Osteoblast (primary cell): ENCODE measurements around the gene DMD. TPM values are rescaled to one million over a fixed set of nuclear protein-coding genes. Genes with fewer than 3 reads are reported as not detected.
A peak's percentile ranks its signal among the peaks of the same experiment; 100 is the strongest.

Experiments
- DNase-seq: peaks from one replicate; pipeline ENCODE4 v3.0.0; 2011; ENCODE audit warnings: low spot score, mixed read lengths; ENCODE audit not compliant: insufficient read length; ENCODE audit errors: missing footprints
- H2AFZ ChIP-seq: 2 replicates; pipeline ENCODE4 v1.6.0; 2011; ENCODE audit warnings: mild to moderate bottlenecking, low read length
- H3K27ac ChIP-seq: 2 replicates; pipeline ENCODE4 v1.5.1; 2011; ENCODE audit warnings: mild to moderate bottlenecking, low read depth, low read length, moderate library complexity
- H3K27me3 ChIP-seq: 2 replicates; pipeline ENCODE4 v1.6.0; 2012; ENCODE audit warnings: mild to moderate bottlenecking, control low read depth, inconsistent platforms, low read length, moderate library complexity; ENCODE audit not compliant: insufficient read depth
- H3K36me3 ChIP-seq: 2 replicates; pipeline ENCODE4 v1.5.1; 2011; ENCODE audit warnings: mild to moderate bottlenecking, low read length, control low read depth, moderate library complexity; ENCODE audit not compliant: insufficient read depth
- H3K4me1 ChIP-seq: 2 replicates; pipeline ENCODE4 v1.5.1; 2011; ENCODE audit warnings: mild to moderate bottlenecking, low read length, control low read depth, moderate library complexity; ENCODE audit not compliant: insufficient read depth
- H3K4me2 ChIP-seq: 2 replicates; pipeline ENCODE4 v1.6.0; 2011; ENCODE audit warnings: mild to moderate bottlenecking, low read length; ENCODE audit not compliant: insufficient read depth
- H3K4me3 ChIP-seq: fragments of 200-600 bp; sonication (generic); 3 replicates; pipeline ENCODE4 v1.5.1; 2012; ENCODE audit warnings: mild to moderate bottlenecking, low read length, inconsistent platforms; ENCODE audit not compliant: insufficient read depth
- H3K79me2 ChIP-seq: 2 replicates; pipeline ENCODE4 v1.6.0; 2012; ENCODE audit warnings: mild to moderate bottlenecking, low read length, control low read depth, inconsistent platforms; ENCODE audit not compliant: insufficient read depth
- H3K9me3 ChIP-seq: 2 replicates; pipeline ENCODE4 v1.5.1; 2011; ENCODE audit warnings: low read depth, low read length, control low read depth
- H4K20me1 ChIP-seq: 2 replicates; pipeline ENCODE4 v1.6.0; 2012; ENCODE audit warnings: mild to moderate bottlenecking, low read length, control low read depth; ENCODE audit not compliant: insufficient read depth
- total RNA-seq: library from RNA; depleted of rRNA; stranded (reverse); fragments of >200 nt; gene quantifications from 2 replicates; pipeline ENCODE4 v1.2.3, GENCODE V29; 2012
- TF ChIP-seq, protein P1 (sequence below): IDR thresholded peaks from 2 replicates; pipeline ENCODE4 v1.5.1; 2011; ENCODE audit warnings: mild to moderate bottlenecking, low read depth, low read length, moderate library complexity; ENCODE audit errors: extremely low read depth

DMD gene
- total RNA-seq, 1 donor: 12.7 TPM

DNA sequence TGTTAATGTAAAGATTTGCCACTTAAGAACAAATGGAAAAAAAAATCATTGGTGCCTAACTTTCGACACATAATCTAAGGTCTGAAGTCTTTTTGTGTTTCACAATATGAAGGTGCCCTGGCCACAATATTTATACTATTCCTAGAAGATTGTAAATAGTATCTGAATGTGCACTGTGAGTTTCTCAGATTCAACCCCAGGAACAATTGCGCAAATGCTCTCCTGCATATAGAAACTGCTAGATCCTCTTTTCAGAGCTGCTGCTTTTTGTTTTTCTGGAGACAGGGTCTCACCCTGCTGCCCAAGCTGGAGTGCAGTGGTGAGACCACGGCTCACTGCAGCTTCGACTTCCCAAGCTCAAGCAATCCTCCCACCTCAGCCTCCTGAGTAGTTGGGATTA lies 1659.4 kb downstream of the DMD start:
- DNase-seq: no peak
- H3K4me2 ChIP-seq: no peak overlapping the region
- peaks cover 6% of the 10 kb centered on the region for H3K4me1 ChIP-seq
- H3K4me3 ChIP-seq: no peak overlapping the region
- TF ChIP-seq, protein P1, sequence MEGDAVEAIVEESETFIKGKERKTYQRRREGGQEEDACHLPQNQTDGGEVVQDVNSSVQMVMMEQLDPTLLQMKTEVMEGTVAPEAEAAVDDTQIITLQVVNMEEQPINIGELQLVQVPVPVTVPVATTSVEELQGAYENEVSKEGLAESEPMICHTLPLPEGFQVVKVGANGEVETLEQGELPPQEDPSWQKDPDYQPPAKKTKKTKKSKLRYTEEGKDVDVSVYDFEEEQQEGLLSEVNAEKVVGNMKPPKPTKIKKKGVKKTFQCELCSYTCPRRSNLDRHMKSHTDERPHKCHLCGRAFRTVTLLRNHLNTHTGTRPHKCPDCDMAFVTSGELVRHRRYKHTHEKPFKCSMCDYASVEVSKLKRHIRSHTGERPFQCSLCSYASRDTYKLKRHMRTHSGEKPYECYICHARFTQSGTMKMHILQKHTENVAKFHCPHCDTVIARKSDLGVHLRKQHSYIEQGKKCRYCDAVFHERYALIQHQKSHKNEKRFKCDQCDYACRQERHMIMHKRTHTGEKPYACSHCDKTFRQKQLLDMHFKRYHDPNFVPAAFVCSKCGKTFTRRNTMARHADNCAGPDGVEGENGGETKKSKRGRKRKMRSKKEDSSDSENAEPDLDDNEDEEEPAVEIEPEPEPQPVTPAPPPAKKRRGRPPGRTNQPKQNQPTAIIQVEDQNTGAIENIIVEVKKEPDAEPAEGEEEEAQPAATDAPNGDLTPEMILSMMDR: no peak
- H3K27me3 ChIP-seq: no peaks in the 10 kb centered on the region
- no peak overlapping the region for H3K27ac ChIP-seq
- no peaks in the 10 kb centered on the region for H3K9me3 ChIP-seq
- no peak overlapping the region for H2AFZ ChIP-seq
- no peaks in the 10 kb centered on the region for H3K36me3 ChIP-seq
- H4K20me1 ChIP-seq: no peaks in the 10 kb centered on the region
- no peaks in the 10 kb centered on the region for H3K79me2 ChIP-seq

DNA sequence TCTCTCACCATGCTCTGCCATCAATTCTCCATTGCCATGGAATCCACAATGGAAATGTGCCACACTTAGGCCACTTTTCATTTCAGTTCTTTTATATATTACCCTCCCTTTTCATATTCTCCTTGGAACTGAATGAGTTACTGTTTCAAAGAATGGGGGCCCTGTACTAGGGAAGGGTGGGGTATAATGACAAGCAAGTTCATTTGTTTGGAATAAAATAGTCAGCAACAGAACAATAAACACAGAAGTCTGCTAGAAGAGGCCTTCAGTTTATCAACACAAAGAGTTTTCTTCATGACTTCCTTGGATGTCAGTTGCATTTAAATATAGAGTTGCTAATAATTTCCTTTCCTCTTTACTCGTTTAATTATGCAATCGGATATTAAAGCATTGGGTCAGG lies 1661.2 kb downstream of the DMD start:
- no peaks in the 10 kb centered on the region for H3K9me3 ChIP-seq
- no peak overlapping the region for H2AFZ ChIP-seq
- no peak for DNase-seq

DNA sequence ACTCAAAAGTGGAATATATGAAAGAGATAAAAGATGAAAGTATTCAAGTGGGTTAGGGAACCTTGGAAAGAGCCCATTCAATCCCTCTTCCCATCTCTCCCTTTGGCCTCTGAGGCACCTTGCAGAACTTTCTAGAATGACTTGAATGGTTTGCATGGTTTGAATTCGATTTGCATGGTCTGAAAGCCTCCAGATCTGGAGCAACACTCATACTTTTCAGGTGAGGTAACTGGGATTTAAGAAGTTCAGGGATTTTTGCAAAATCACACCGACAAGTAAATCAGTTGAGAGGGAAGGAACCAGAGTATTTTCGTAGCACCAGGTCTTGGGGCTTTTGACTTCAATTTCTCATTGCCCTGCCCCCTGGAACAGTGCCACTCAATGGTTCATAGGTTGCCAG lies 1663.5 kb downstream of the DMD start:
- Histone ChIP-seq H3K4me2 (no peak overlapping the region), H3K9me3 (no peaks in the 10 kb centered on the region), H3K4me1 (peaks cover 18% of the 10 kb centered on the region), H3K79me2 (no peaks in the 10 kb centered on the region), H4K20me1 (no peaks in the 10 kb centered on the region), H3K27ac (no peak overlapping the region), H3K36me3 (no peaks in the 10 kb centered on the region), H2AFZ (no peak overlapping the region), H3K4me3 (no peak overlapping the region), H3K27me3 (no peaks in the 10 kb centered on the region)
- no peak for DNase-seq
- TF ChIP-seq, protein P1: no peak

More for the DNA sequence above, 1661.2 kb downstream of the DMD start:
- H3K4me3 ChIP-seq: no peak overlapping the region
- TF ChIP-seq, protein P1: no peak
- H3K36me3 ChIP-seq: no peaks in the 10 kb centered on the region
- H3K27ac ChIP-seq: no peak overlapping the region
- no peak overlapping the region for H3K4me2 ChIP-seq
- H3K79me2 ChIP-seq: no peaks in the 10 kb centered on the region
- peaks cover 18% of the 10 kb centered on the region for H3K4me1 ChIP-seq
- H3K27me3 ChIP-seq: no peaks in the 10 kb centered on the region
- H4K20me1 ChIP-seq: no peaks in the 10 kb centered on the region

DNA sequence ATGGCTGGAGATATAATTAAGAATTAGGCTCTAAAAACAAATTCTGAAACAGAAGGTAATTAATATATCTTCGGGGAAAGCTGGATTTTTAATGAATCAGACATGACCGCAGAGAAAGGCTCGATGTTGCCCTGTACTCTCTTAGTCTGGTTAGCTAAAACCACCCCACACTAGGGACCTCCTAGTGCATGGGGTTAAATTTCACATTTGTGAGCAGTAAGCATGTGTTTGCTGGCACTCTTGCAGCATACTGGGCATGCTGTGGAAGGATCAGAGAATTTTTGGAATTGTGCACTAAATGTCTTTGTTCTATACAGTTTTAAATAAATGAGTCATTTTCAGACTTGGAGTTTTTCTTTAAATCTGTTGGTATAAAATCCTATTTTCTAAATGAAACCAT lies 1663.9 kb downstream of the DMD start:
- H3K4me2 ChIP-seq: peak overlapping the region; percentile 44
- H2AFZ ChIP-seq: no peak overlapping the region
- no peaks in the 10 kb centered on the region for H3K79me2 ChIP-seq
- TF ChIP-seq, protein P1: no peak
- H3K9me3 ChIP-seq: no peaks in the 10 kb centered on the region
- H4K20me1 ChIP-seq: no peaks in the 10 kb centered on the region
- no peak for DNase-seq
- H3K27me3 ChIP-seq: no peaks in the 10 kb centered on the region
- no peak overlapping the region for H3K27ac ChIP-seq
- no peak overlapping the region for H3K4me3 ChIP-seq
- peaks cover 18% of the 10 kb centered on the region for H3K4me1 ChIP-seq
- H3K36me3 ChIP-seq: no peaks in the 10 kb centered on the region
